OCI-M1 (cell line): ENCODE measurements around the gene GDPD5.
"Not testable (repeated sequence)": the region's sequence is repeated elsewhere in the genome, so short reads cannot be mapped to it uniquely, and the experiment has no call there.

Experiments
- DNase-seq: peaks from one replicate; lab custom pipeline; 2025; lab: John Stamatoyannopoulos, UW

Gene GDPD5

GRCh38 chr11:75428989-75429640, 96.6 kb downstream of the GDPD5 start:
- no peak for DNase-seq

- peak; percentile 100 for DNase-seq
These were observed 97.4 kb downstream of the GDPD5 start for GRCh38 chr11:75428281-75428724.

- no peak for DNase-seq
These were observed 98.6 kb downstream of the GDPD5 start for GRCh38 chr11:75427181-75427580.

- no peak for DNase-seq
These were observed 99.0 kb downstream of the GDPD5 start for GRCh38 chr11:75426720-75427086.

- peak; percentile 55 for DNase-seq
These were observed 100.3 kb downstream of the GDPD5 start for GRCh38 chr11:75425422-75425821.

- peak; percentile 59 for DNase-seq
These were observed 101.3 kb downstream of the GDPD5 start for GRCh38 chr11:75424396-75424795.

GRCh38 chr11:75423721-75424120, 102.0 kb downstream of the GDPD5 start:
- no peak for DNase-seq

- no peak for DNase-seq
These were observed 103.2 kb downstream of the GDPD5 start for GRCh38 chr11:75422248-75423231.

GRCh38 chr11:75421902-75422247, 103.9 kb downstream of the GDPD5 start:
- no peak for DNase-seq

- DNase-seq = peak; percentile 76
These were observed 104.6 kb downstream of the GDPD5 start for GRCh38 chr11:75421035-75421602.

- peak; percentile 68 for DNase-seq
These were observed 105.3 kb downstream of the GDPD5 start for GRCh38 chr11:75420224-75421034.

GRCh38 chr11:75413864-75414263, 111.9 kb downstream of the GDPD5 start:
- DNase-seq = no peak

- DNase-seq = not testable (repeated sequence)
These were observed 112.6 kb downstream of the GDPD5 start for GRCh38 chr11:75413146-75413545.

GRCh38 chr11:75409971-75410370, 115.8 kb downstream of the GDPD5 start:
- not testable (repeated sequence) for DNase-seq

- no peak for DNase-seq
These were observed 116.9 kb downstream of the GDPD5 start for GRCh38 chr11:75408957-75409219.

GRCh38 chr11:75406338-75406777, 119.4 kb downstream of the GDPD5 start:
- DNase-seq = peak; percentile 83

- DNase-seq = no peak
These were observed 121.6 kb downstream of the GDPD5 start for GRCh38 chr11:75403983-75404658.

GRCh38 chr11:75403037-75403436, 122.7 kb downstream of the GDPD5 start:
- DNase-seq = no peak

- no peak for DNase-seq
These were observed 123.6 kb downstream of the GDPD5 start for GRCh38 chr11:75402002-75402773.

- DNase-seq = peak; percentile 85
These were observed 125.4 kb downstream of the GDPD5 start for GRCh38 chr11:75400146-75400865.
